IMR-90 (cell line): ENCODE data around the gene SLC35F1. TPM values are rescaled to one million over a fixed set of nuclear protein-coding genes. Genes with fewer than 3 reads are reported as not detected.

Experiments
- ATAC-seq: fragments of 200-7000 bp; cut with Tn5 transposase; 2 replicates; pipeline ENCODE4 v1.9.1; 2020; ENCODE audit warnings: low read depth, mild to moderate bottlenecking, moderate library complexity
- BruUV-seq: library from RNA; stranded (reverse); fragments of 400-500 nt; replicated peaks from 2 replicates; lab custom pipeline; 2021; lab: Mats Ljungman, UMichigan
- CTCF ChIA-PET: fragments of 300-600 bp; formaldehyde crosslinking; extraction: SDS; loops from one replicate; lab custom pipeline; 2021; ENCODE audit warnings: antibody characterized with exemption; lab: Yijun Ruan, JAX
- POLR2A ChIA-PET: fragments of 300-600 bp; sonication (Branson Sonifier 250); formaldehyde crosslinking; loops from one replicate; lab custom pipeline; 2022; ENCODE audit warnings: antibody characterized with exemption; ENCODE audit not compliant: unreplicated experiment; lab: Charles Lee
- DNase-seq: peaks from one replicate; pipeline ENCODE4 v3.0.0; 2013
- H2AFZ ChIP-seq: replicated peaks from 2 replicates; pipeline ENCODE3; 2013; ENCODE audit warnings: low read length, mild to moderate bottlenecking; ENCODE audit not compliant: poor library complexity
- H2AK5ac ChIP-seq: 2 replicates; pipeline ENCODE4 v1.6.1; 2013; ENCODE audit warnings: low read depth, low read length, inconsistent platforms
- H2AK9ac ChIP-seq: replicated peaks from 2 replicates; pipeline ENCODE3; 2013; ENCODE audit warnings: mild to moderate bottlenecking, low read depth, low read length, moderate library complexity; ENCODE audit not compliant: poor library complexity
- H2BK120ac ChIP-seq: 2 replicates; pipeline ENCODE4 v1.6.1; 2013; ENCODE audit warnings: low read depth, low read length, inconsistent platforms
- H2BK15ac ChIP-seq: 3 replicates; pipeline ENCODE4 v1.6.1; 2013; ENCODE audit warnings: low read depth, low read length, inconsistent platforms
- H2BK20ac ChIP-seq: 2 replicates; pipeline ENCODE4 v1.6.1; 2013; ENCODE audit warnings: low read depth, mild to moderate bottlenecking, inconsistent platforms, low read length, moderate library complexity
- H2BK5ac ChIP-seq: 2 replicates; pipeline ENCODE4 v1.6.1; 2013; ENCODE audit warnings: mild to moderate bottlenecking, low read depth, low read length, inconsistent platforms; ENCODE audit not compliant: poor library complexity, severe bottlenecking
- H3K14ac ChIP-seq: replicated peaks from 2 replicates; pipeline ENCODE4 v1.6.1; 2013; ENCODE audit warnings: low read depth, low read length, inconsistent platforms
- H3K18ac ChIP-seq: 2 replicates; pipeline ENCODE4 v1.6.1; 2013; ENCODE audit warnings: low read depth, low read length, control low read depth
- H3K23ac ChIP-seq: 2 replicates; pipeline ENCODE4 v1.6.1; 2013; ENCODE audit warnings: low read depth, low read length, inconsistent platforms
- H3K27ac ChIP-seq: 2 replicates; pipeline ENCODE4 v1.5.1; 2013; ENCODE audit warnings: mild to moderate bottlenecking, control low read depth, low read length; ENCODE audit not compliant: insufficient read depth
- H3K27me3 ChIP-seq: 2 replicates; pipeline ENCODE4 v1.6.1; 2013; ENCODE audit warnings: low read length; ENCODE audit not compliant: control insufficient read depth, insufficient read depth
- H3K36me3 ChIP-seq: 2 replicates; pipeline ENCODE4 v1.6.1; 2013; ENCODE audit warnings: low read length, mixed read lengths; ENCODE audit not compliant: control insufficient read depth, insufficient read depth
- H3K4ac ChIP-seq: 2 replicates; pipeline ENCODE4 v1.6.1; 2013; ENCODE audit warnings: low read depth, low read length, inconsistent platforms
- H3K4me1 ChIP-seq: 2 replicates; pipeline ENCODE4 v1.6.1; 2013; ENCODE audit warnings: low read length, mixed read lengths; ENCODE audit not compliant: control insufficient read depth, insufficient read depth
- H3K4me2 ChIP-seq: 2 replicates; pipeline ENCODE4 v1.6.1; 2013; ENCODE audit warnings: low read depth, mild to moderate bottlenecking, control low read depth, low read length, moderate library complexity
- H3K4me3 ChIP-seq: 2 replicates; pipeline ENCODE4 v1.5.1; 2013; ENCODE audit warnings: low read depth, mild to moderate bottlenecking, control low read depth, low read length, moderate library complexity; ENCODE audit not compliant: insufficient read depth
- H3K56ac ChIP-seq: 2 replicates; pipeline ENCODE4 v1.6.1; 2013; ENCODE audit warnings: low read length, inconsistent platforms; ENCODE audit not compliant: insufficient read depth; ENCODE audit errors: extremely low read depth
- H3K79me1 ChIP-seq, 2 experiments: 2 replicates each; pipeline ENCODE4 v1.6.1; 2013; ENCODE audit warnings: low read length in 2 of 2, inconsistent platforms in 1 of 2, low read depth in 1 of 2
- H3K9ac ChIP-seq: 2 replicates; pipeline ENCODE4 v1.6.1; 2013; ENCODE audit warnings: low read depth, low read length, control low read depth
- H3K9me1 ChIP-seq: 2 replicates; pipeline ENCODE4 v1.6.1; 2013; ENCODE audit warnings: low read length, inconsistent platforms; ENCODE audit not compliant: insufficient read depth
- H3K9me3 ChIP-seq: 2 replicates; pipeline ENCODE4 v1.6.1; 2013; ENCODE audit warnings: low read length; ENCODE audit not compliant: control insufficient read depth, insufficient read depth
- H4K20me1 ChIP-seq: 2 replicates; pipeline ENCODE4 v1.6.1; 2013; ENCODE audit warnings: low read length, inconsistent platforms; ENCODE audit not compliant: insufficient read depth
- H4K5ac ChIP-seq: 2 replicates; pipeline ENCODE4 v1.6.1; 2013; ENCODE audit warnings: mild to moderate bottlenecking, low read depth, low read length, control low read depth
- H4K8ac ChIP-seq, 2 experiments: 2 replicates each; pipeline ENCODE4 v1.6.1; 2013; ENCODE audit warnings: low read depth in 2 of 2, low read length in 2 of 2, control low read depth in 1 of 2, inconsistent platforms in 1 of 2
- H4K91ac ChIP-seq: 2 replicates; pipeline ENCODE4 v1.6.1; 2013; ENCODE audit warnings: low read depth, low read length, inconsistent platforms; ENCODE audit not compliant: insufficient read depth
- CTCF ChIP-seq: conservative IDR thresholded peaks from 2 replicates; pipeline ENCODE4 v1.5.1; 2012; ENCODE audit warnings: mild to moderate bottlenecking, low read depth, low read length, improper control_type of control experiment
- MAZ ChIP-seq: IDR thresholded peaks from 2 replicates; pipeline ENCODE4 v1.6.1; 2012; ENCODE audit warnings: low read depth, mild to moderate bottlenecking, low read length, improper control_type of control experiment, moderate library complexity, borderline replicate concordance
- NFE2L2 ChIP-seq: fragments of 150-350 bp; IDR thresholded peaks from 2 replicates; pipeline ENCODE4 v1.6.1; 2016; ENCODE audit warnings: low read depth, mild to moderate bottlenecking, low read length
- RAD21 ChIP-seq: IDR thresholded peaks from 2 replicates; pipeline ENCODE4 v1.6.1; 2012; ENCODE audit warnings: low read length, improper control_type of control experiment
- RFX5 ChIP-seq: IDR thresholded peaks from 2 replicates; pipeline ENCODE4 v1.8.0; 2012; ENCODE audit warnings: low read depth, mild to moderate bottlenecking, low read length, moderate library complexity
- WGBS, 2 experiments: methylation state at CpG; one replicate each; pipeline versions ENCODE4 v1.1.5 to v1.1.7; 2013; ENCODE audit warnings: missing lambda C conversion rate in 2 of 2; ENCODE audit not compliant: insufficient read length in 1 of 2; ENCODE audit errors: extremely low coverage in 2 of 2; 5-methylcytosine and 5-hydroxymethylcytosine counted together
- dilution Hi-C: fragments of 300-500 bp; cut with HindIII; formaldehyde crosslinking; loops from one replicate; pipeline ENCODE4 v1.14.3; 2018; ENCODE audit warnings: low sequenced_read_pairs; ENCODE audit not compliant: unreplicated experiment
- in situ Hi-C: fragments of 300-500 bp; cut with MboI; formaldehyde crosslinking; loops from 3 replicates; pipeline ENCODE4 v1.14.3; 2019; ENCODE audit warnings: low sequenced_read_pairs, inconsistent platforms, mixed read lengths
- intact Hi-C: fragments of 100-400 bp; cut with micrococcal nuclease; formaldehyde crosslinking; loops from 2 replicates; pipeline ENCODE4 v1.10.0; 2022
- polyA plus RNA-seq, 3 experiments: library from polyadenylated mRNA; depleted of rRNA; stranded (reverse); fragments of >200 nt; gene quantifications; 2 replicates each; pipeline ENCODE4 v1.2.3, GENCODE V29; 2012; ENCODE audit warnings: low replicate concordance in 1 of 3
- total RNA-seq: library from RNA; depleted of rRNA; stranded (reverse); fragments of >200 nt; gene quantifications from 2 replicates; pipeline ENCODE4 v1.2.3, GENCODE V29; 2012

SLC35F1 gene
- total and polyA plus RNA-seq, 2 of the 4 experiments (the other 2 are of a cell fraction): not detected

GRCh38 chr6:117918454-117918853 is 11.4 kb downstream of the SLC35F1 start:
- 8% methylated on average over 2 of the region's 5 CpGs; no CpG with 5 or more reads in 1 of the 2 experiments for WGBS, 2 experiments
- H3K4me1 ChIP-seq: no peaks in the 10 kb centered on the region
- H4K5ac ChIP-seq: no peak overlapping the region
- no peak overlapping the region for H3K27ac ChIP-seq
- dilution Hi-C loops (no loop called here), in situ Hi-C loops (no loop called here), intact Hi-C loops (no loop called here)
- no peak overlapping the region for H4K91ac ChIP-seq
- H3K23ac ChIP-seq: no peak overlapping the region
- no peak overlapping the region for H3K18ac ChIP-seq
- TF ChIP-seq RAD21: no peak
- TF ChIP-seq RFX5: no peak
- no peak for TF ChIP-seq CTCF
- no peak for TF ChIP-seq NFE2L2
- TF ChIP-seq MAZ: no peak
- no peak overlapping the region for H3K4me3 ChIP-seq
- no peak overlapping the region for H2BK5ac ChIP-seq
- no peak overlapping the region for H3K9ac ChIP-seq
- BruUV-seq: no TSS peak
- H3K4ac ChIP-seq: no peak overlapping the region
- no peak overlapping the region for H2AFZ ChIP-seq
- ChIA-PET POLR2A (no interaction called here), CTCF (interaction anchor here (1.0 to 1.1 kb wide), 2 partner anchors 32 to 78 kb away, joined by 3 to 4 read pairs; no protein-coding TSS in a partner anchor)
- no peak overlapping the region for H2BK20ac ChIP-seq
- H3K27me3 ChIP-seq: peaks cover 3% of the 10 kb centered on the region
- no peak overlapping the region for H2AK5ac ChIP-seq
- H2BK120ac ChIP-seq: no peak overlapping the region
- DNase-seq (no peak), ATAC-seq (no peak)
- no peaks in the 10 kb centered on the region for H3K9me1 ChIP-seq
- H3K9me3 ChIP-seq: no peaks in the 10 kb centered on the region
- H3K56ac ChIP-seq: no peak overlapping the region
- no peak overlapping the region for H3K4me2 ChIP-seq
- H4K8ac ChIP-seq: no peak overlapping the region
- no peak overlapping the region for H3K14ac ChIP-seq
- H4K20me1 ChIP-seq: no peaks in the 10 kb centered on the region
- no peaks in the 10 kb centered on the region for H3K79me1 ChIP-seq
- no peak overlapping the region for H2BK15ac ChIP-seq
- H2AK9ac ChIP-seq: no peak overlapping the region
- H3K36me3 ChIP-seq: no peaks in the 10 kb centered on the region
